Activated CD8-positive, alpha-beta T cell treated with anti-CD3 and anti-CD28 coated beads for 36 hours (primary cell): ENCODE results near the gene TCF25. TPM values are rescaled to one million over a fixed set of nuclear protein-coding genes. Genes with fewer than 3 reads are reported as not detected.
"Not testable (repeated sequence)": the region's sequence is repeated elsewhere in the genome, so short reads cannot be mapped to it uniquely, and the experiment has no call there.

Experiments used
- ATAC-seq: fragments of 200-7000 bp; cut with Tn5 transposase; one replicate; pipeline ENCODE4 v1.10.0; 2021; ENCODE audit warnings: mild to moderate bottlenecking, moderate library complexity
- CTCF ChIA-PET: fragments of 350-600 bp; sonication (Branson Sonifier 250); formaldehyde crosslinking; loops from one replicate; lab custom pipeline; 2021; ENCODE audit warnings: antibody characterized with exemption; lab: Charles Lee
- POLR2A ChIA-PET: fragments of 350-600 bp; sonication (Branson Sonifier 250); formaldehyde crosslinking; loops from one replicate; lab custom pipeline; 2021; ENCODE audit warnings: antibody characterized with exemption; lab: Charles Lee
- DNase-seq: peaks from one replicate; pipeline ENCODE4 v3.0.0-alpha.2; 2020
- H3K27ac Mint-ChIP-seq: one replicate; pipeline ENCODE4 v1.8.0; 2021; ENCODE audit warnings: mild to moderate bottlenecking, mixed read lengths
- H3K27me3 Mint-ChIP-seq: one replicate; pipeline ENCODE4 v1.8.0; 2021; ENCODE audit warnings: mixed read lengths
- H3K36me3 Mint-ChIP-seq: one replicate; pipeline ENCODE4 v1.8.0; 2021; ENCODE audit warnings: low read depth, mixed read lengths
- H3K4me1 Mint-ChIP-seq: one replicate; pipeline ENCODE4 v1.8.0; 2021; ENCODE audit warnings: low read depth, mixed read lengths
- H3K4me3 Mint-ChIP-seq: one replicate; pipeline ENCODE4 v1.8.0; 2021; ENCODE audit warnings: mild to moderate bottlenecking, moderate library complexity, mixed read lengths
- H3K9me3 Mint-ChIP-seq: one replicate; pipeline ENCODE4 v1.8.0; 2021; ENCODE audit warnings: mixed read lengths
- CTCF ChIP-seq: fragments of 200-600 bp; IDR thresholded peaks from one replicate; pipeline ENCODE4 v1.8.0; 2022; ENCODE audit warnings: antibody characterized with exemption, mild to moderate bottlenecking
- intact Hi-C: fragments of 100-400 bp; cut with micrococcal nuclease; formaldehyde crosslinking; loops from one replicate; pipeline ENCODE4 v1.10.0; 2022
- total RNA-seq, 2 experiments: library from RNA; stranded (reverse); gene quantifications; one replicate each; pipeline ENCODE4 v1.2.3, GENCODE V29; 2021

The TCF25 gene
- total RNA-seq, 2 experiments from 2014 or later, result 138 to 149 TPM

- no peaks in the 10 kb centered on the region for H3K27me3 Mint-ChIP-seq
- no peaks in the 10 kb centered on the region for H3K9me3 Mint-ChIP-seq
- no peak overlapping the region for H3K4me3 Mint-ChIP-seq
- no peak for ATAC-seq
- H3K4me1 Mint-ChIP-seq, result peaks cover 5% of the 10 kb centered on the region
- POLR2A ChIA-PET, result interaction anchor here (1.1 kb wide), 1 partner anchor 11 kb away, joined by 4 read pairs; the partner anchor contains the start of gene TUBB3
- H3K36me3 Mint-ChIP-seq, result peaks cover 30% of the 10 kb centered on the region
- no peak for TF ChIP-seq CTCF
- intact Hi-C loops, result no loop called here
- H3K27ac Mint-ChIP-seq, result no peak overlapping the region
- no peak for DNase-seq
- CTCF ChIA-PET, result no interaction called here
Observed at GRCh38 chr16:89912143-89912542, 38.8 kb downstream of the TCF25 start.

- Mint-ChIP-seq H3K4me3 (no peak overlapping the region), H3K27ac (no peak overlapping the region), H3K9me3 (no peaks in the 10 kb centered on the region), H3K4me1 (peaks cover 7% of the 10 kb centered on the region), H3K36me3 (peaks cover 30% of the 10 kb centered on the region), H3K27me3 (no peaks in the 10 kb centered on the region)
- CTCF ChIA-PET, result no interaction called here
- no peak for DNase-seq
- intact Hi-C loops, result no loop called here
- POLR2A ChIA-PET, result interaction anchor here (1.1 kb wide), 1 partner anchor 10 kb away, joined by 4 read pairs; the partner anchor contains the start of gene TUBB3
- TF ChIP-seq CTCF, result no peak
- no peak for ATAC-seq
Observed at GRCh38 chr16:89912627-89913026, 39.2 kb downstream of the TCF25 start.

- ChIA-PET CTCF (no interaction called here), POLR2A (no interaction called here)
- H3K4me3 Mint-ChIP-seq, result no peak overlapping the region
- TF ChIP-seq CTCF, result no peak
- no peak overlapping the region for H3K27ac Mint-ChIP-seq
- H3K9me3 Mint-ChIP-seq, result no peaks in the 10 kb centered on the region
- H3K4me1 Mint-ChIP-seq, result peaks cover 14% of the 10 kb centered on the region
- ATAC-seq, result no peak
- H3K36me3 Mint-ChIP-seq, result peaks cover 29% of the 10 kb centered on the region
- peaks cover 2% of the 10 kb centered on the region for H3K27me3 Mint-ChIP-seq
- no peak for DNase-seq
- intact Hi-C loops, result no loop called here
Observed at GRCh38 chr16:89913408-89914387, 40.3 kb downstream of the TCF25 start.

GRCh38 chr16:89914642-89915285 is 41.4 kb downstream of the TCF25 start:
- H3K9me3 Mint-ChIP-seq, intact Hi-C loops, CTCF ChIA-PET, DNase-seq, H3K27ac Mint-ChIP-seq, POLR2A ChIA-PET, H3K4me3 Mint-ChIP-seq, H3K27me3 Mint-ChIP-seq, ATAC-seq: not testable (repeated sequence)
- peaks cover 19% of the 10 kb centered on the region for H3K4me1 Mint-ChIP-seq
- peaks cover 21% of the 10 kb centered on the region for H3K36me3 Mint-ChIP-seq

- DNase-seq (no peak), ATAC-seq (no peak)
- Mint-ChIP-seq H3K27ac (no peak overlapping the region), H3K4me1 (peaks cover 24% of the 10 kb centered on the region), H3K9me3 (no peaks in the 10 kb centered on the region), H3K4me3 (no peak overlapping the region), H3K36me3 (peaks cover 14% of the 10 kb centered on the region), H3K27me3 (peaks cover 15% of the 10 kb centered on the region)
- intact Hi-C loops, result no loop called here
- ChIA-PET CTCF (no interaction called here), POLR2A (no interaction called here)
- TF ChIP-seq CTCF, result no peak
Observed at GRCh38 chr16:89915303-89916232, 42.2 kb downstream of the TCF25 start.
